ENCODE results near the gene RSBN1. TPM values are rescaled to one million over a fixed set of nuclear protein-coding genes. Genes with fewer than 3 reads are reported as not detected.

The RSBN1 gene
- 10 to 100 TPM; 17.1 to 29.1 (median 22.2) TPM for total RNA-seq

DNA sequence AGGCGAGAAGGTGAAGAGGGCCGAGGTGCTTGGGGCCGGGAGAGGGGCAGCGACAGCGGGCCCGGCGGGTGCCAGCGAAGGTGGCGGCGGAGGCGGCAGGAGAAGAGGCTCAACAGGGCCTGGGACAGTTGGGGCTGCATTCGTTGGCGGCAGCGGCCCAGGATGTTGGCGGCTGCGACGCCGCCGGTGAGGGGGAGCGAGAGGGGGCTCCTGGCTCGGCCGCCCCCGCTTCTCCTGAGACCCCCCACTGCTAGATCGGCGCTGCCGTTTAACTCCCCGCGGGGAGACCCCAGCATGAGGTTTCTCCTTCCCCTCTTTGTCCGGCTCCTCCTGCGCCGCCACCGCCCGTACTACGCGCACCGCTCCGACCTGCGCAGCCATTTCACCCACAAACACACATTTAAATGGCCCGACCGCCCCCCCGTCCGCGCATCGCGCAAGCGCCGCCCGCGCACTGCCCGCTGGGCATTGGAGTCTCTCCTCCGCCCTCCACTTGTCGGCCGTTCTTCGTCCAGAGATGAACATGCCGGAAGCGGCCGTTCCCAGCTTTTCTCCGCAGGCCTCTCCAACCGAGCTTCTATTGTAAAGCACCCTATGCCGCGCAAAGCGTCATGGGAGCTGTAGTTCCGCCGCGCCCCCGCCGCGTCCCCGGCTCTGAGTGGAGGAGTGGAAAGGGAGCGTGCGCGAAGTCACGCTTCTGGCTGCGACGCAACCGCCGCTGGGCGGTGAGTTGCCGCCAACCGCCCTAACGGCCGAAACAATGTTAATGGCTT lies at the start of gene RSBN1:
Gene RSBN1 (minus strand): TSS at position 589 of the 773 bp plus-strand sequence. CDS start 64 bp downstream, at position 525.
- Histone ChIP-seq H3K9me3 (no peaks in the 10 kb centered on the region), H3K27me3 (no peaks in the 10 kb centered on the region), H3K4me3 (peak within 1 kb of the TSS; percentile 80), H3K27ac (peak within 1 kb of the TSS; percentile 96), H3K4me1 (peaks cover 32% of the 10 kb centered on the region), H3K36me3 (no peaks in the 10 kb centered on the region)
- peak; percentile 99 for DNase-seq (ENCODE audit: low spot score in 2 of 2)
- TF ChIP-seq CTCF (IDR thresholded peaks at IDR 0.05) (no peak), EP300 (IDR thresholded peaks at IDR 0.05) (no peak), POLR2AphosphoS5 (IDR thresholded peaks at IDR 0.05) (peak in 2 of 3 donors; percentile 89 to 95), POLR2A (IDR thresholded peaks at IDR 0.05) (peak; percentile 30 to 93)
- under 1% methylated on average over 43 of the region's 82 CpGs for WGBS

- H3K36me3 ChIP-seq = no peaks in the 10 kb centered on the region
- no peak for DNase-seq (ENCODE audit: low spot score in 2 of 2)
- H3K27ac ChIP-seq = no peak overlapping the region
- no peaks in the 10 kb centered on the region for H3K9me3 ChIP-seq
- TF ChIP-seq CTCF (IDR thresholded peaks at IDR 0.05) (no peak), POLR2AphosphoS5 (IDR thresholded peaks at IDR 0.05) (no peak), POLR2A (IDR thresholded peaks at IDR 0.05) (no peak), EP300 (IDR thresholded peaks at IDR 0.05) (no peak)
- WGBS = 87% methylated on average over 5 of the region's 5 CpGs
- no peaks in the 10 kb centered on the region for H3K27me3 ChIP-seq
- H3K4me1 ChIP-seq = peaks cover 3% of the 10 kb centered on the region
- no peak overlapping the region for H3K4me3 ChIP-seq
These were observed 49.4 kb upstream of the RSBN1 start for GRCh38 chr1:113861641-113862040.

- 68% methylated on average over 3 of the region's 3 CpGs for WGBS
- Histone ChIP-seq H3K36me3 (no peaks in the 10 kb centered on the region), H3K27ac (no peak overlapping the region), H3K9me3 (no peaks in the 10 kb centered on the region), H3K4me1 (peaks cover 3% of the 10 kb centered on the region), H3K27me3 (no peaks in the 10 kb centered on the region), H3K4me3 (no peak overlapping the region)
- TF ChIP-seq POLR2A (IDR thresholded peaks at IDR 0.05) = no peak
- TF ChIP-seq CTCF (IDR thresholded peaks at IDR 0.05) = no peak
- TF ChIP-seq POLR2AphosphoS5 (IDR thresholded peaks at IDR 0.05) = no peak
- TF ChIP-seq EP300 (IDR thresholded peaks at IDR 0.05) = no peak
- DNase-seq (ENCODE audit: low spot score in 2 of 2) = no peak
These were observed 48.6 kb upstream of the RSBN1 start for GRCh38 chr1:113860891-113861290.

GRCh38 chr1:113859478-113860175 lies 47.4 kb upstream of the RSBN1 start:
- TF ChIP-seq CTCF (IDR thresholded peaks at IDR 0.05) (no peak), POLR2AphosphoS5 (IDR thresholded peaks at IDR 0.05) (no peak), POLR2A (IDR thresholded peaks at IDR 0.05) (no peak), EP300 (IDR thresholded peaks at IDR 0.05) (no peak)
- Histone ChIP-seq H3K27ac (no peak overlapping the region), H3K36me3 (no peaks in the 10 kb centered on the region), H3K4me1 (peaks cover 3% of the 10 kb centered on the region), H3K4me3 (no peak overlapping the region), H3K27me3 (no peaks in the 10 kb centered on the region), H3K9me3 (no peaks in the 10 kb centered on the region)
- no peak for DNase-seq (ENCODE audit: low spot score in 2 of 2)
- 46% methylated on average over 3 of the region's 3 CpGs for WGBS

DNA sequence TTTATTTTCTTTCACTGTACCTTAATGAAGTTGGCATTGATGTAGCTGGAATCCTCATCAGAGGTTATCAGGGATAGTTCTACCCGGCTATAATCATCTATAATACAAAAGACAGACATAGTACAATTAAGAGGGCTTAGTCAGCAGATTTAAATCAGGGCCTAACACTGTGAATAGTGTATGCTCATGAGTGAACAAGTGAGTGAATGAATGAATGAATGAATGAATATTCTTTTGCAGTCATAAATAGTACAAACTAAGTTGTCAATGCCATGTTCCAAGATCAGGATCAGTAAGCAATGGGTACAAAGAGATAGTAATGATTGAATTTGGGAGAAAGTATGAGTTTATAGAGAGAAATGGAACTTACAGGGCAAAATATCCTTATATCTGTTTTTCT lies 46.7 kb upstream of the RSBN1 start:
- Histone ChIP-seq H3K4me3 (no peak overlapping the region), H3K27ac (no peak overlapping the region), H3K36me3 (no peaks in the 10 kb centered on the region), H3K27me3 (no peaks in the 10 kb centered on the region), H3K9me3 (no peaks in the 10 kb centered on the region), H3K4me1 (peaks cover 3% of the 10 kb centered on the region)
- DNase-seq (ENCODE audit: low spot score in 2 of 2) = no peak
- no peak for TF ChIP-seq POLR2A (IDR thresholded peaks at IDR 0.05)
- TF ChIP-seq POLR2AphosphoS5 (IDR thresholded peaks at IDR 0.05) = no peak
- no peak for TF ChIP-seq CTCF (IDR thresholded peaks at IDR 0.05)
- TF ChIP-seq EP300 (IDR thresholded peaks at IDR 0.05) = no peak
- WGBS = 54% methylated on average over 1 of the region's 1 CpG
